ENCODE measurements around the gene PDZD4.
A peak's percentile ranks its signal among the peaks of the same experiment; 100 is the strongest.
"Not testable (repeated sequence)": the region's sequence is repeated elsewhere in the genome, so short reads cannot be mapped to it uniquely, and the experiment has no call there.

The PDZD4 gene

DNA sequence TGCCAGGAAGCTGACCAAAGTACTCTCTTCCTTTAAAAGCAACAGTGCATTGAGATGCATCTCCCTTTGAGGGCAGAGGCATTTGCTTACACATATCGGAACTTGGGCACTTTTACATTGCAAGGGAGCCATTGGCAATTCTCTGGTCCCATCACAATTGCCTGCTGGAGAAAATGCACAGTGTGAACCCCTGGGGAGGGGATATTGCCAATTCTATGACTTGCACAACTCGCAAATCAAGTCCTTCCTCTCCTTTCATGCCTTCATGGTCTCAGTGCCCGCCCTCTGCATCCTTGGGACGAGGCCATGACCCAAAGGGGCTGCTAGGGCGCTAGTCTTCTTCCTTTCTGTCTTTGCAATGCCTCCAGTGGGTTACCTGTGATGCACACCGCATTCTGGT lies 14.9 kb upstream of the PDZD4 start:
- no peak for FAIRE-seq
- no peak for DNase-seq (ENCODE audit: insufficient read length, low spot score)

DNA sequence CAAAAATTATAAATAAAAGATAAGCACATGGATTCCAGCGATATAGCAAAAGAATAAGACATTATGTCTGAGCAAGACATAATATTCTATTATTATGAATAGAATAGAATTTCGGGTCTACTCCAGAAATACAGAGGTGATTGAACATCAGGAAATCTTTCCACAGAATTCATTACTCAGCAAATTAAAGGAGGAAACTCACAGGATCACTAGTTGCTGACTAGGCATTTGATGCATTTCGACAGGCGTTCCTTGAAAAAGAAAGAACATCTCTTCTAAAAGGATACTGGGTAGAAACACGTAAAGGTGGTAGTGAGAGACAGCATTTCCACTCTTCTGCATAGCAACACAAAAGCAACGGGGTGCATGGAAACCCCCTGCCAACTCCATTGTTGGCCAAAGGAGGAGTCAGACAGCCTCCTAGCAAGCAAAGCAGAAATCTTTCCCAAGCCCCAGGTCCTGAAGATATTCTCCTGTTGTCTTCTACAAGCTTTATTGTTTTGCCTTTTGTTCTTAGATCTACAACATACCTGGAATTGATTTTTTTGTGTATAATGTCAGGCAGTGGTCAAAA lies 14.3 kb upstream of the PDZD4 start:
- no peak for DNase-seq (ENCODE audit: insufficient read length, low spot score)
- FAIRE-seq, result no peak

DNA sequence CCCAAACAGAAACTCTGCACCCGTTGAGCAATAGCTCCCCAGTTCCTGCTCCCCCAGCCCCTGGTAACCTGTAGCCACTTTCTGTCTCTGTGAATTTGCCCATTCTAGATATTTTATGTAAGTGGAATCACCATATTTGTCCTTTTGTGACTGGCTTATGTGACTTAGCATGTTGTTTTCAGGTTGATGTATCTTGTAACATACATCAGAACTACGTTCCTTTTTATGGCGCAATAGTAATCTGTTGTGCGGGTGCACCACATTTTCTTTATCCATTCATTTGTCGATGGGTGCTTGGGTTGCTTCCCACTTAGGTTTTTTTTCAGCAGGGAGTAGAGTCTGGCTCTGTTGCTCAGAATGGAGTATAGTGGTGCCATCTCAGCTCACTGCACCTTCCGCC lies 6.6 kb upstream of the PDZD4 start:
- DNase-seq (ENCODE audit: insufficient read length, low spot score) (no peak), FAIRE-seq (no peak)

DNA sequence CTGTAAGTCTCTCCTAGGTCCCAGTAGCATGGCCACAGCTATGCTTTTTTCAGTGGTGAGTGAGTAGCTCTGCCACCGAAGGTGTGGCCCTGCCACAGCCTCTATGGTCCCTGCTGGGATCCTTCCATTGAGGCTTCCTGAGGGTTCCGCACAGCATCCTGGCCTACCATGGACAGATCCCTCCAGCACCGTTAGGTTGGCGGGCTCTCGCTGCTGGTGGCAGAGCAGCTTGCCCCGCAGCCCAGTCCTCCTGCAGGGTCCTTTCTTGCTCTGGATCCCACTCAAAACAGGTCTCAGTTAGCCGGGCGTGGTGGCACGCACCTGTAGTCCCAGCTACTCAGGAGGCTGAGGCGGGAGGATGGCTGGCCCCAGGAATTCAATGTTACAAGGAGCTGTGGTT lies 2.4 kb upstream of the PDZD4 start:
- no peak for FAIRE-seq
- no peak for DNase-seq (ENCODE audit: insufficient read length, low spot score)

DNA sequence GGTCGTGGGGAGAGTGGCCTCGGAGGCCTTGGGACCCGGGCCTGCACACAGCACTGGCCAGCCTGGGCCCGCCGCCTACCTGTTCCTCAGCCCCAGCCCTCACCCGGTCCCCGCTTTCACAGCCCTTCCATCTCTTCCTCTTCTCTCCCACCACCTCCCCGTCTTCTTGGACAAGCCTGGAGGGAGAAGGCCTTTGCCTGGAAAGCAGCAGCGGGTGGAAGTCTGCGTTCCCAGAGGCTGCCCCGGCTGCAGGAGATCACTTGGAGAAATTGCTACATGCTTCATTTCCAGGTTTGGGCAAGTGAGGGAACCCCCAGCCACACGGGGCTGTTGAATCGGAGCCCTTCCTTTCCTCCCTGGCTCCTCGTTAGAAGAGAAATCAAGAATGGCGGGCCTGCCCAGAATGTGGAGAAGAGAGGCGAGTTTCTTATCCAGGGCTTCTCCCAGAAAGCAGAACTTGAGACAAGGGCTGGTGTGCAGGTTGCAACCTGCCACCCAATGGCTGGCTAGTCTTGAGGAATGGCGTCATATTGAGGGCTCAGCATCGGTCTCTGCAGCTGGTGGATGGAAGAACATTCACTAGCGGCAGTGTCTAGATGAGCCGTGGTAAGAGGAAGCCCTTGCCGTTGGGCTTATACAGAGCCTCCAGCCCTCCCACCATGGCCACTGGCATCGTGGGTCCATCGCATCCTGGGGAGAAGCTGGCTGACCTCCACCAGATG lies 1.2 kb upstream of the PDZD4 start:
- FAIRE-seq, result no peak
- no peak for DNase-seq (ENCODE audit: insufficient read length, low spot score)

DNA sequence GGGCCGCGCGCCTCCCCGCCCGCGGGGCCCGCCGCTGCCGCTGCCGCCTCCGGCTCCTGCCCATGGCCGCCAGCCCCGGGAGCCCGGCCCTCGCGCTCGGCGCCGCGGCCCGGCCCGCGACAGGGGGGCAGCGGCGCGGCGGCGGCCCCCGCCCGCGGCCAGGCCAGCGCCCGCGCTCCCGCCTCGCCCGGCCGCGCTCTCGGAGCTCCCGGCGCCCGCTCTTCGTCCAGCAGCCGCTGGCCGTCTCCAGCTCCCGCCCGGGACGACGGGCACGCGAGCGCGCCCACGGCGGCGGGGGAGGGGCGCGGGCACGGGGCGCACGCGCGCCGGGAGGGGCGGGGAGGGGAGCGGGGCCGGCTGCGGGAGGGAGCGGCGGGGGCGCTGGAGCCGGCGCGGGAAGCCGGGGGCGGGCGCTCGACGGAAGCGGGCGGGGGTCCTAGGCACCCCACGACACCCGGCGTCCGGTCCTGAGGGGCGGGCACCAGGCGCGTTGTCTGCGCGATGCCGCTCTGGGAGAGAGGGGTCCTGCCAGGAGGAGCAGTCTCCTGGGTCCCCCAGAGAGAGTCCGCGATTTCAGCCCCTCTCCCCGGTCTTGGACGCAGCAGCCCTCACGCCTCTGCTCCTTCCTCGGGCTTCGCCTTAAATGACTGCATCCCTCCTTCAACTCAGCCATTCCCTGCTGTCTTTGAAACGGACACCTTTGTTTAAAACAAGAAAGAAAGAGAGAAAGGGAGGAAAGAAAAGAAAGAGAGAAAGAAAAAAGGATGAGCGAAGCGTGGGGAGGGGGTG lies 490 bp upstream of the PDZD4 start:
- DNase-seq (ENCODE audit: insufficient read length, low spot score) (no peak), FAIRE-seq (no peak)

DNA sequence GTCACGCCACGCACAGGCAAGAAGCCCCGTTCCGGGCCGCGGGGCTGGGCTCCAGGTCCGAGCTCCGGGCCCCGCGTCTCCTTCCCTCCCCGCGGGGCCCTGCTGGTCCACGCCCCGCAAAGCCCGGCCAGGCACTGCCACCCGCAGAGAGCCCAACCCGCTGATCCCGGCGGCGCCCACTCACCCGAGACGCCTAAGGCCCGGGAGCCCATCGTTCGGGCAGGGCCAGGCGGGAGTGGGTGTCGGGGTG lies 870 bp downstream of the PDZD4 start:
- no peak for DNase-seq (ENCODE audit: insufficient read length, low spot score)
- FAIRE-seq, result no peak

DNA sequence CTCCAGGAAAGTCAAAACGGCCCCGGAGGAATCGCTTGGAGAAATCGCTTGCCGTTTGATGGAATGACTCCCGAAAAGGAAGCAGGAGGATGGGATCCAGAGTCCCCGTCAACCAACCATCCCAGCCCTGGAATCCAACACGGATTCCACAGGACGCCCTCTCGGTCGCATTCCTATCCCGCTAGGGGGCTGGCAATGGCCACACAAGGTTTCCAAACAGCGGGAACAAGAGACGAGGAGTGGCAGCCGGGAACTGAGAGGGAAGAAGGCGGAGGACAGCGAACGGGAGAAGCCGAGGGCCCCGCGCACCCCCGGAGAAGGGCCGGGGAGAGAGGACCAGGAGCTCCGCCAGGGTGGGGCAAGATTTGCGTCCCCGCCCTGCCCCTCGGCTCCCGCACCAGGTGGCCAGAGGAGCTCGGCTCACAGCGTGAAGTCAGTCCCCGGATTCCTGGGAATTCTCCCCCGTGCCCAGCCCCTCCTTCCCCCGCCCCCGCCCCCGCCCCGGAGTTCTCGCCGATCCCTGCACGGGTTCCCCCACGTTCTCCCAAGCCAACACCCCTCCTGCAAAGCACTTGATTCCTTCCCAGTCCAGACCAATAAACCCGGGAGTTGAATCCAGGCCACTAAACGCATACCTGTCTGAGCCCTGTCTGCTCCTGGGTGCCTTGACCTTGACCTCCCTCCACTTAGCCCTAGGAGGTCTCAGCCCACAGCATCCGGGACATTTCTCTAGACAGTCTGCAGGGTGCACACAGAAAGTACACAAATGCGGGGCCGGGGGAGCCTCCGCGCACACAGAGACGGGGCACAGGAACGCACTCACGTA lies 1.4 kb downstream of the PDZD4 start:
- no peak for FAIRE-seq

DNA sequence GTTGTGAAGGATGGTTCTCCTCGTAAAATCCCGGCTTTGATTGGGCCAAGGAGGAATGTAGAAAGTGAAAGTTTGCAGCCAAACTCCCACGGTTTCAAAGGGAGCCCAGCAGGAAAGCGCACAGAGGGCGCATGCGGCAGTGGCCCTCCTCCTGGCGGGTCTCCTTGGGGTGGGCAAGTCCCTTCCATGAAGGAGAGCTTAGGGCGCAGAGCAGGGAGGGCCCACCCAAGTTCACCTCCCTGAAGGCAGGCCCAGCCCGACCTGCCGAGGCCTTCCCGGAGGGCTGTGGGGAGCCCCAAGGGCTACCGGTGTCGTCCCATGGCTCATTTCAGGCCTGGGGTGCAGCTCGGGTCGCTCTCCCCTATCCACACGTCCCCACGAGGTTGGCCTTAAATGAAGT lies 2.0 kb downstream of the PDZD4 start:
- no peak for DNase-seq (ENCODE audit: insufficient read length, low spot score)
- no peak for FAIRE-seq

More for the DNA sequence above, 1.4 kb downstream of the PDZD4 start:
- no peak for DNase-seq (ENCODE audit: insufficient read length, low spot score)

DNA sequence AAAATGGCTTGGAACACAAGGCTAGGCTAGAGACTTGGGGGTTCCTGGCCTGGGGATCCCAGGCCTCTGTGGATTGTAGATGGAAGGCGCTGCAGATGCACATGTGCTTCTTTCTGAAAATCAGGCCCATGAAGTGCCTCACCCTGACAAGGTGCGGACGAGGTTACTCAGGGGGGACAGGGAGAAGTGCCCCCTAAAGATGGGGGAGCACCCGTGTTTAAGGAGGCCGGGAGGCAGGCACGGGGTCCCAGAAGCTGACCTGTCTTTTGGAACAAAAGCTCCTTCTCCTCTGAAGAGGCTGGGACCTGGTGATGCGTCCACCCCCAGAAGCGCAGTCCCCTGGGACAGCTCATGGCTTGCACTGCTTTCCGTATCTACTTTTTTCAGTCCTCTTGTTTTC lies 2.4 kb downstream of the PDZD4 start:
- no peak for FAIRE-seq

DNA sequence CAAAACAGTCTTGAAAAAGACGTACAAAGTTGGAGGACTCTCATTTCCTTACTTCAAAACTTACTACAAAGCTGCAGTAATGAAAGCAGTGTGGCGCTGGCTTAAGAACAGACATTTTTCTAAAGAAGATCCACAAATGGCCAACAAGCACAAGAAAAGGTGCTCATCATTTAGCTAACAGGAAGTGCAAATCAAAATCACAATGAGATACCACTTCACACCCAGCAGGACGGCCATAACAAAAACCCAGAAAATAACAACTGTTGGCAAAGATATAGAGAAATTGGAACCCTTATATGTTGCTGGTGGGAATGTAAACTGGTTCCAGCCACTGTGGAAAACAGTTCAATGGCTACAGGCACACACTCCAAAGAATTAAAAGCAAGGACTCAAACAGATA lies 3.3 kb downstream of the PDZD4 start:
- peak; percentile 47 for FAIRE-seq
- DNase-seq (ENCODE audit: insufficient read length, low spot score), result no peak

More for the DNA sequence above, 2.4 kb downstream of the PDZD4 start:
- DNase-seq (ENCODE audit: insufficient read length, low spot score), result no peak

DNA sequence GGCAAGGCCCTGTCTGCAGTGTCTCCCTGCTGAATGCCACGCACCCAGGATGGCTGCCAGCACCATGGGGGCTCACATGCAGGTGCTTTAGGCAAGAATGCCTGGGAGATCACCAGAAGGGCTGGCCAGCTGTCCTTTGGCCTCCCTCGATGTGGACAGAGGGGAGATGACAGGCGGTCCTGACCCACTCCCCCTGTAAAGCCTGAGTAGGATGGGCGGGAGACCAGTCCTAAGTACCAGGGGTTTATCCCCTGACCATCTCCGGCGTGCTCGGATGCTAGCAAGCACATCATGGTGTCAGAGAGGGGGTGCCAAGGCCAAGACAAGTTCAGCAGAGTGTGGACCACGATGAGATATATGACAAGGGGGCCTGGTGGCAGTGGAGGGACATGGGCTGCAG lies 5.3 kb downstream of the PDZD4 start:
- no peak for DNase-seq (ENCODE audit: insufficient read length, low spot score)
- no peak for FAIRE-seq

DNA sequence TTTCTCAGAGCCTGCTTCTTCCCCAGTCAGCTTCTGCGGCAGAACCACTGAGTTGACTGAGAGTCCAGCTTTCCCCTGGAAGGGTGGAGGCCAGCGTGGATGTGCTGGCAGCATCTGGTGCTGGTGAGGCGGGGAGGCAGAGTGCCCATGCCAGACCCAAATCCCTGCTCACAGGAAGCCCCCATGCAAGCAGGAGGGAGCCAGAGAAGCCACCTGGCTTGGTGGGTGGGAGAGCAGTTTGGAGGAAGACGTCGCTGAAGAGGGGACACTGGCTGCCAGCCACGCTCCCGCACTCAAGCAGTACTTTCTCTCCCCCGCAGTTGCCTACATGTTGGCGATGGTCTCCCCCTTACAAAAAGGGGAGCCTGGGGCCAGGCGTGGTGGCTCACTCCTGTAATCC lies 6.0 kb downstream of the PDZD4 start:
- no peak for DNase-seq (ENCODE audit: insufficient read length, low spot score)

DNA sequence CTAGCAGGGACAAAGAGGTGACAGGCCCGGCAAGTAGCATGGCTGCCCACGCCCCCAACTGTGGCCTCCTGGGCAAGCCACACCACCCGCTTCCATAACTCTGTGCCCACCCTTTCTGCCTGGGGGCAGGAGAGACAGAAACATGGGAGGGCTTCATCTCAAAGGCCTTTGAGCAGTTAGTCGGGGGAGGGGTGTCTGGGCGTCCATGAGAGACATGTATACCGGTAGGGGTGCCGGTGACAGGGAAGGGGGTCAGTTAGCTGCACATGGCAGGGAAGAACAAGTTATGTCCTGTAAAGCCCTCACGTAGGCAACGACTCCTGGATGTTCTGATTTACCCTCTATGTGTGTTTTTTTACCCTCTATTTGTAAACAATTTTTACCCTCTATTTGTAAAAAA lies 9.3 kb downstream of the PDZD4 start:
- FAIRE-seq, result no peak
- DNase-seq (ENCODE audit: insufficient read length, low spot score), result no peak

More for the DNA sequence above, 6.0 kb downstream of the PDZD4 start:
- FAIRE-seq, result no peak

DNA sequence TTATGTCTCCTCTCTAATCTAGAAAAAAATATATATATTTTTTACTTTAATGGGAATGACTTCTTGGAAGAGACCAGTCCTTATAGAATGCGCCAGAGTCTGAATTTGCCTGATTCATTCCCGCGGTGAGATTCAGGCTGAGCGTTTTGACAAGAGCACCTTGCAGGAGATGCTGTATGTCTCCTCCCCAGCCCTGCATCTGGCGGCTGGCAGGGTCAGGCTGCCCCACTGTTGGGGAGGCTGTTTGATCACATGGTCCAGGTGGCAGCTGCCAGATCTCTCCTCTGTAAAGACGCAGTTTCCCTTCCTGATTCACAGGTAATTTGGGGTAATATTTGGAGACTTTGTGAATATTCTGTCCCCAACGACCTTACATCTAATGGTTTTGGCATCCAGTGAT lies 9.7 kb downstream of the PDZD4 start:
- FAIRE-seq (no peak), DNase-seq (ENCODE audit: insufficient read length, low spot score) (no peak)

DNA sequence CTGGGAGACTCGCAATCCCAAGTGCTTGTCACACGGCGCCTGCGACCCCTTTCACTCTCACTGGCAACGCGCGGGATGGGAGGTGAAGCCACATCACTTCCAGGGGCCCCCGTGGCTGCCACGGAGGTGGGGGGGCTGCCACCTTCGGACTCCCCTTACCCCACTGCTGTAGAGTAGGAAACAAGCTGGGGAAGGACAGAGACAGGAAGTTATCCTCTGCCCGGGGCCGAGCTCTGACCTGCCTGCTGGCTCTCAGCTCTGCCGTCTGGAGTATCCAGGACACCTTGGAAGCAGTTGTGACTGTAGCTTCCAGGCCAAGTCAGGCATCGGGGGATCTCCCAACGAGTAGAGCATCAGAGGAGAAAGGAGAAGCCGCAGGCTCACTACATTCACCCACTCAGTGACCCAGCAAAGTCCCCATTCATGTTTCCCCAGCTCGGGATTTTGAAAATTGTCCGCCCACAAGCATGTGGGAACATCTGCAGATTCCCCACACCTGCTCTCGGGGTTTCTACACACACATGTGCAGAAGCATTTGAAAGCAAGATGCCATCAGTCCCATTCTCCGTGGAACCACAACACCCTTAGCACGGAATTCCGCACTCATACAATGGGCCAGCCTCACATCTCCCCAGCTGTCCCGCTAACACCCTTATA lies 10.8 kb downstream of the PDZD4 start:
- no peak for DNase-seq (ENCODE audit: insufficient read length, low spot score)
- FAIRE-seq, result no peak

DNA sequence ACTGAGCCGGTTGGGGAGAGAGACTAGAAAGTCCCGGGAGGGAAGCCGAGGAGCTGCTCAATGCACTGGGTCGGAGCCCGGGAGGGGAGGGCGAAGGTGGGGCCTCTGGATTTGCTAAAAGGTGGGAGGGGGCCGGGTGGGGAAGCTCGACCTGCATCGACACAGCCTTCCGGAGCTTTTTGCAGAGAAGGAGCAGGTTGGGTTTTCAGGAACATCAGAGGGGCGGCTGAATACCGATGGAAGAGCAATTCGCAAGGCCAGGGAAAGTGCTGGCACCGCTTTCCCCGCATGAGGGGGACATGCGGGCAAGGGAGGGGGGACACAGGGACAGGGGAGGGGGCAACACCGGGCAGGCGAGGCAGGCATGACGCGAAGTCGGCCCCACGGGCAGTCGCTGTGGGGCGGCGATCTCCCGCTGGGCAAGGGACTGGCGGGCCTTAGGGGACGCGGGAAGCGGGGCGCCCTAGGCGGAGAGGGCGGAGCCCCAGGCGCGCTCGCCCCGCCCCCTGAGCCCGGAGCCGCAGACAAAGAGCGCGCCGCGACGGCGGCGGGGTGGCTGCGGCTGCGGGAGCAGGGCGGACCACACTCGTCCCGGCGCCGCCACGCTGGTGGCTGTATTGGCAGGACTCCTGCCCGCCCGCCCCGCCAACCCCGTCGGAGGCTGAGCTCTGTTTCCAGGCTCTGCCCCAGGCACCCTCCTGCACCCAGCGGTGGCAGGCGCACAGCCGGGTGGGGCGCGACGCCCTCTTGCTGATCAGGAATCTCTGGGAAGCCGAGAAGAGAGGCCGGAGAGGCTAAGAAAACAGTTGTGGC lies 11.6 kb downstream of the PDZD4 start:
- no peak for FAIRE-seq
- peak; percentile 50 for DNase-seq (ENCODE audit: insufficient read length, low spot score)

DNA sequence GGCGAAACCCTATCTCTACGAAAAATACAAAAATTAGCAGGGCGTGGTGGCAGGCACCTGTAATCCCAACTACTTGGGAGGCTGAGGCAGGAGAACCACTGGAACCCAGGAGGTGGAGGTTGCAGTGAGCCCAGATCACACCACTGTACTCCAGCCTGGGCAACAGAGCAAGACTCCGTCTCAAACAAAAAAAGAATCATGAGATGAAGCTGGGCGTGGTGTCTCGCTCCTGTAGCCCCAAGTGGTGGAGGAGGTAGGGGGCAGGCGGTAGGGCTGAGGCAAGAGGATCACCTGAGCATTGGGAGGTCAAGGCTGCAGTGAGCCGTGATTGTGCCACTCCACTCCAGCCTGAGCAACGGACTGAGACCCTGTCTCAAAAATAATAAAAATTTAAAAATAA lies 12.3 kb downstream of the PDZD4 start:
- not testable (repeated sequence) for DNase-seq (ENCODE audit: insufficient read length, low spot score); FAIRE-seq

DNA sequence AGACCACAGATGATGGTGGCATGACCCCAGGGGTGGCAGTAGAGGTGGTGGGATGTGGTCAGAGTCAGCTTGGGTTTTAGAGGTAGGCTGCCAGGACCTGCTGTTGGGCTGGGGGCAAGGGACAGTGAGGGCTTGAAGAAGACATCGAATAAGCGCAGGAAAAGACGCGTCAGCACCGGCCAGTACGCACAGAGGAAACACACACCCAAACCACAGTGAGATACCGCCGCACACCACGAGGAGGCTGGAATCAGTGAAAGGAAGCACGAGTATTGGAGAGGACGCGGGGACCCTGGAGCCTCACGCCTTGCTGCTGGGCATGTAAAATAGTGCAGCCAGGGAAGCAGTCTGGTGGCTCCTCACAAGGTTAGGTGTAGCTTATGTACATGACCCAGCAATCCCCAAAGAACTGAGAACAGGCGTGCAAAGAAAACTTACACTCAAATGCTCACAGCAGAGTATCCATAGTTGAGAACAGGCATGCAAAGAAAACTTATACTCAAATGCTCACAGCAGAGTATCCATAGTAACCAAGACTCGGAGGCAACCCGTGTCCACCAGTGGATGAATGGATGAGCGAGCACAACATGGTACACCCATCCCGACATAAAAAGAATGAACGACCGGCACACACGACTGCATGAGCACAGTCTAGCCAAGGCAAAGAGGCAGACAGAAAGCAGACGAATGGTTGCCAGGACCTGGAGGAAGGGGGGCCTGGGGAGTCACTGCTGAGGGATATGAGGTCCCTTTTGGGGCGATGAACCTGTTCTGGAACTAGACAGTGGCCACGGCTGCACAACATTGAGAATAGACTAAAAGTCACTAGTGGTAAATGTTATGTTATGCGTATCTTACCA lies 13.3 kb downstream of the PDZD4 start:
- DNase-seq (ENCODE audit: insufficient read length, low spot score), result no peak
- FAIRE-seq, result no peak

Measured in GM19239 (cell line).